AG04450 (cell line): Measurements from ENCODE around the gene SEMA6A. TPM values are rescaled to one million over a fixed set of nuclear protein-coding genes. Genes with fewer than 3 reads are reported as not detected.

ENCODE experiments used
- CTCF ChIA-PET: fragments of 300-600, 350-600 bp; formaldehyde crosslinking; extraction: SDS; loops from one replicate; lab custom pipeline; 2022; ENCODE audit warnings: antibody characterized with exemption, inconsistent platforms; lab: Charles Lee
- POLR2A ChIA-PET: fragments of 350-600 bp; formaldehyde crosslinking; extraction: SDS; loops from one replicate; lab custom pipeline; 2021; ENCODE audit warnings: antibody characterized with exemption, inconsistent platforms; lab: Yijun Ruan, JAX
- DNase-seq: peaks from one replicate; pipeline ENCODE4 v3.0.0-alpha.2; 2011; ENCODE audit warnings: low read depth, low spot score
- H3K27ac ChIP-seq: one replicate; pipeline ENCODE4 v1.5.1; 2012; ENCODE audit warnings: low read depth, low read length, control low read depth
- H3K27me3 ChIP-seq: one replicate; pipeline ENCODE4 v1.6.0; 2012; ENCODE audit warnings: low read length; ENCODE audit not compliant: control insufficient read depth, insufficient read depth
- H3K4me3 ChIP-seq: 2 replicates; pipeline ENCODE4 v1.5.1; 2011; ENCODE audit warnings: mild to moderate bottlenecking, low read depth, low read length, control low read depth
- H3K9me3 ChIP-seq: 2 replicates; pipeline ENCODE4 v1.5.1; 2012; ENCODE audit warnings: low read length; ENCODE audit not compliant: control insufficient read depth, insufficient read depth
- polyA plus RNA-seq: library from polyadenylated mRNA; depleted of rRNA; stranded (reverse); fragments of >200 nt; gene quantifications from 2 replicates; pipeline ENCODE4 v1.2.3, GENCODE V29; 2011
- TF ChIP-seq, protein P1 (sequence below): IDR thresholded peaks from 2 replicates; pipeline ENCODE4 v1.5.1; 2011; ENCODE audit warnings: low read depth, low read length, control low read depth, inconsistent platforms

SEMA6A gene
- polyA plus RNA-seq, 1 experiment = 0.17 TPM

DNA sequence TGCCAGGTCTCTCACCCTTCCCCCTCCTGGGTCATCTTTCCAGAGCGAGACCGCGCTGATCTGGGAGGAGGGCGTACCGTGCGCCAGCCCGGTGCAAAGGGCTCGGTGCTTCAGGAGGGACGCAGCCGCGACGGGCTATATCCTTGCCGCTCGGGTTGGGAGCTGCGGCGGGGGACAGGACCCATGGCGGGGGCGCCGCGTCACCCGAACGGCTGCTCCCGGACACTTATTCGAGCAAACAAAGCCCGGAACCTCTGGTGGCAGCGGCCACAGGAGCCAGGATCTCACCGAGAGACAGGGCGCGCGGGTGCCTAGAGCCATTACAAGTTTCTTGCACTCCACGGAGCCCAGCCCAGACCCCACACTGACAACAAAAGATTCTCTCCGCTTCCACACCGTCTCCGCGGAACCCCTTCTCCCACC is 1.3 kb downstream of the SEMA6A start:
- no peak overlapping the region for H3K27ac ChIP-seq
- TF ChIP-seq, protein P1, sequence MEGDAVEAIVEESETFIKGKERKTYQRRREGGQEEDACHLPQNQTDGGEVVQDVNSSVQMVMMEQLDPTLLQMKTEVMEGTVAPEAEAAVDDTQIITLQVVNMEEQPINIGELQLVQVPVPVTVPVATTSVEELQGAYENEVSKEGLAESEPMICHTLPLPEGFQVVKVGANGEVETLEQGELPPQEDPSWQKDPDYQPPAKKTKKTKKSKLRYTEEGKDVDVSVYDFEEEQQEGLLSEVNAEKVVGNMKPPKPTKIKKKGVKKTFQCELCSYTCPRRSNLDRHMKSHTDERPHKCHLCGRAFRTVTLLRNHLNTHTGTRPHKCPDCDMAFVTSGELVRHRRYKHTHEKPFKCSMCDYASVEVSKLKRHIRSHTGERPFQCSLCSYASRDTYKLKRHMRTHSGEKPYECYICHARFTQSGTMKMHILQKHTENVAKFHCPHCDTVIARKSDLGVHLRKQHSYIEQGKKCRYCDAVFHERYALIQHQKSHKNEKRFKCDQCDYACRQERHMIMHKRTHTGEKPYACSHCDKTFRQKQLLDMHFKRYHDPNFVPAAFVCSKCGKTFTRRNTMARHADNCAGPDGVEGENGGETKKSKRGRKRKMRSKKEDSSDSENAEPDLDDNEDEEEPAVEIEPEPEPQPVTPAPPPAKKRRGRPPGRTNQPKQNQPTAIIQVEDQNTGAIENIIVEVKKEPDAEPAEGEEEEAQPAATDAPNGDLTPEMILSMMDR = no peak
- ChIA-PET CTCF (no interaction called here), POLR2A (no interaction called here)
- H3K9me3 ChIP-seq = peaks cover 12% of the 10 kb centered on the region; the same call in 1 of the 2 replicates
- H3K4me3 ChIP-seq = no peak overlapping the region
- DNase-seq = no peak
- H3K27me3 ChIP-seq = peaks cover 51% of the 10 kb centered on the region

DNA sequence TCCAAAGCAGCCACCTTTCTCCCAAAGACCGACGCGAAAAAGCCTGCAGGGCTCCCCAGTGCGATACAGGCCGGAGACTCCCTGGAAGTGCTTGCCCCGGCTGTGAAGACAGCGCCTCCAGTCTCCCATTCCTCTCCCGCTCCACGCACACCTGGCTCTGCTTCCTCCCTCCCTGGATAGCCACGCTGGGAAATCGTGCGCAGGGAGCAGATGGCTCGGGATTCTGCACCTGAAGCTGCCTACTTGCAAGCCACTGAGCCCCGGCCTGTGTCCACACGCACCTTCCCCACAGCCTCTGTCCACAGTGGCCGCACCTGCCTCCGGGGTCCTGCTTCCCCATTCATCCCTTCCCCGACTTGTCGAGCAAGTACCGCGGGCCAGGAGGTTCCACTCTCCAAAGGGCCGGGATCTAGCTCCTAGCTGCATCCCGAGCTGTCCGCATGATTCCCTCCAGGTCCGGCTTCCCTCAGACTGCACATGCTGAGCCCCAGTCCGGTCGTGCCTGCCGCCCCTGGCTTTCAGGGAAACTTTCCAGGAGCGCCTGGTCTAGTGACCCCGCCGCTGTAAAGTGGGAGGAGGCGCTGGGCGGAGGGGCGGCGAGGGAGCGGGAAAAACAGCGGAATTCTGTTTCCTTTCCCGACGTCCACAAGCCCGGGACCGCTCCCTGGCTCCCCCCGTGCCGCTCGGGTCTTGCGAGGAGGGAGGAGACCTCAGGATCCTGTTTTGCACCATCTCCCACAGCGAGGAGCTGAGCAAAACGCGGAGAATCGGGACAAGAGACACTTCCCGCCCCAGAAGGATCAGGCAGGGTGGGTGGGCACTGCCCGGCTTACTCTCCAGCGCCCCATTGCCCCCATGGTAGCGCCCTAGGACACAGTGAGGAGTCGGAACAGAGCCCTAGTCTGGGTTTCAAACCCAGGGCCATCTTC is 2.0 kb downstream of the SEMA6A start:
- Histone ChIP-seq H3K27ac (no peak overlapping the region), H3K27me3 (peaks cover 51% of the 10 kb centered on the region), H3K9me3 (peaks cover 12% of the 10 kb centered on the region; the same call in 1 of the 2 replicates), H3K4me3 (no peak overlapping the region)
- TF ChIP-seq, protein P1 = no peak
- ChIA-PET CTCF (interaction anchor here (1.4 kb wide), 1 partner anchor 435 kb away, joined by 4 read pairs; no protein-coding TSS in a partner anchor), POLR2A (interaction anchor here (0.5 kb wide), 1 partner anchor 8 kb away, joined by 3 read pairs; no protein-coding TSS in a partner anchor)
- DNase-seq = no peak

DNA sequence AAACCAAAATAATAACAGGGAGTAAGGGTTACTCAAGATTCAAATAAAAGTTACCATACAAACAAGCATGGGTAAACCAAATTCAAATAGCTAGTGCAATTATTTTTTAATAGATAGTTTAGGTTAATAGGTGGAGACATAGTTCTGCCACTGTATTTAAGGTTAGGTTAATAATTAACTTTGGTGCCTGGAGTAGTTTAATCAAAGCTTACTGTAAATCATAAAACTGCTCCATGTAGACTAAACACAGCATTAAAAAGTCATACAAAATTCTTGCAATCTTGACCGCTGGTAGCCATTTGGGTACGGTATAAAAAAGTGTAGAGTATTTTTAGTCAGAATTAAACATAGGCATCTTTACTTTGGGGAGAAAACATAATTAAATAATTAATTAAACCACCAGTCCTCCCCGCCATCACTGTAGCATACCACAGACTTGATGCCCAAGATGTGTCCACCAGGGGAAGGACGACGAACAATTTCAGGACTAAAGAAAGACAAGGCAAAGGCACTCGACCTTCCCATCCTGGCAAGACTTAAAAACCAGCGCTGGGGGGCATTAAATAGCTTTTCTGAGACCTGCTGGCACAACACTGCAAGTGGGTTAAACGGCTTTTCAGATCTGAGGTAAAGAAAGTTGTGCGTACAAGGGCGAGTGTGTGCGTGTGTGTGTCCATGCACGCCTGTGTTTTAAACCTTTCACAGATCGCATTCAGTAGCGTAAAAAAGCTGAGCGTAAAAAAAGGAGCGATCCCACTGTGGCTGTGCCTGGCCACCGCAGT is 2.9 kb downstream of the SEMA6A start:
- no peak overlapping the region for H3K4me3 ChIP-seq
- peaks cover 12% of the 10 kb centered on the region; the same call in 1 of the 2 replicates for H3K9me3 ChIP-seq
- peaks cover 45% of the 10 kb centered on the region for H3K27me3 ChIP-seq
- TF ChIP-seq, protein P1 = no peak
- DNase-seq = no peak
- ChIA-PET CTCF (interaction anchor here (1.4 kb wide), 1 partner anchor 434 kb away, joined by 4 read pairs; no protein-coding TSS in a partner anchor), POLR2A (interaction anchor here (0.5 kb wide), 1 partner anchor 8 kb away, joined by 3 read pairs; no protein-coding TSS in a partner anchor)
- H3K27ac ChIP-seq = no peak overlapping the region

DNA sequence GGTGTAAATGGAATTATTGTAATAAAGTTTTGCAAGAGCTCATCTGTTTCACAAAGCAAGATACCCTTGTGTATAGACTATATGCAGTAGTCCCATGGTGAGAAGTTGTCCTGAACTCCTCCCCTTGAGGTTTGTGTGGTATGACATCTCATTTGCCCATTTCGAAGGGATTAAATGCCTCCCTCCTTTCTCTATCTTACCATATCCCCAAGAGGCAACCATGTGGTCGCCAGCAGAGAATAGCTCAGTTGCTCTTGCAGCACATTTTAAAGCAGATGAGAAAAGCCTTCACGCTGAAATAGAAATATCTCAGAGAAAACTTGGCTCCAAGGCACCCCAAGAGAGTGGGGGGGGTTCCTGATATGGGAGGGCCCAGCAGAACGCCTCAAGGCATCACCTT is 4.6 kb downstream of the SEMA6A start:
- TF ChIP-seq, protein P1 = no peak

More for the DNA sequence above, 4.6 kb downstream of the SEMA6A start:
- ChIA-PET CTCF (interaction anchor here (1.0 kb wide), 1 partner anchor 432 kb away, joined by 3 read pairs; no protein-coding TSS in a partner anchor), POLR2A (no interaction called here)
- DNase-seq = no peak
- Histone ChIP-seq H3K9me3 (peaks cover 9% of the 10 kb centered on the region; the same call in 1 of the 2 replicates), H3K27ac (no peak overlapping the region), H3K27me3 (peaks cover 28% of the 10 kb centered on the region), H3K4me3 (no peak overlapping the region)
